CD4-positive, alpha-beta memory T cell (primary cell): Measurements from ENCODE around the gene GSC2. TPM values are rescaled to one million over a fixed set of nuclear protein-coding genes. Genes with fewer than 3 reads are reported as not detected.
"Not testable (repeated sequence)": the region's sequence is repeated elsewhere in the genome, so short reads cannot be mapped to it uniquely, and the experiment has no call there.

ENCODE experiments used
- CTCF ChIA-PET: fragments of 350-600 bp; sonication (Branson Sonifier 250); formaldehyde crosslinking; loops from one replicate; lab custom pipeline; 2021; ENCODE audit warnings: inconsistent platforms; ENCODE audit not compliant: partially characterized antibody; lab: Charles Lee
- POLR2A ChIA-PET: fragments of 350-600 bp; sonication (Branson Sonifier 250); formaldehyde crosslinking; loops from one replicate; lab custom pipeline; 2021; ENCODE audit not compliant: partially characterized antibody; lab: Charles Lee
- DNase-seq, 5 donors: peaks; one replicate each; pipeline versions ENCODE4 v3.0.0 to v3.0.0-alpha.2; 2020 to 2022; ENCODE audit warnings: mixed read lengths in 1 of 5
- H3K27ac ChIP-seq: one replicate; pipeline ENCODE4 v1.7.0; 2013; ENCODE audit warnings: low read depth, low read length
- H3K27me3 ChIP-seq: 2 replicates; pipeline ENCODE4 v1.7.0; 2013; ENCODE audit warnings: mild to moderate bottlenecking, low read length, moderate library complexity; ENCODE audit not compliant: insufficient read depth
- H3K36me3 ChIP-seq: 2 replicates; pipeline ENCODE4 v1.7.0; 2013; ENCODE audit warnings: mild to moderate bottlenecking, low read length, moderate library complexity; ENCODE audit not compliant: insufficient read depth
- H3K4me1 ChIP-seq: 2 replicates; pipeline ENCODE4 v1.7.0; 2013; ENCODE audit warnings: mild to moderate bottlenecking, low read length, moderate library complexity; ENCODE audit not compliant: insufficient read depth
- H3K4me3 ChIP-seq, 2 donors: one replicate each; pipeline ENCODE4 v1.7.0; 2013; ENCODE audit warnings: low read length in 2 of 2, mild to moderate bottlenecking in 1 of 2
- H3K9me3 ChIP-seq, 2 donors: one replicate each; pipeline ENCODE4 v1.7.0; 2013; ENCODE audit warnings: low read length in 2 of 2, control low read depth in 1 of 2; ENCODE audit not compliant: control insufficient read depth in 1 of 2
- H3K27ac Mint-ChIP-seq, 7 donors: one replicate each; pipeline ENCODE4 v1.8.0; 2020 to 2021; ENCODE audit warnings: mixed read lengths in 7 of 7, mild to moderate bottlenecking in 6 of 7, inconsistent platforms in 3 of 7, moderate library complexity in 3 of 7
- H3K27me3 Mint-ChIP-seq, 2 donors: one replicate each; pipeline ENCODE4 v1.8.0; 2020 to 2021; ENCODE audit warnings: mixed read lengths in 2 of 2
- H3K36me3 Mint-ChIP-seq, 2 donors: one replicate each; pipeline ENCODE4 v1.8.0; 2020 to 2021; ENCODE audit warnings: mixed read lengths in 2 of 2, inconsistent platforms in 1 of 2, mild to moderate bottlenecking in 1 of 2
- H3K4me1 Mint-ChIP-seq, 4 donors: one replicate each; pipeline ENCODE4 v1.8.0; 2020 to 2021; ENCODE audit warnings: mixed read lengths in 4 of 4, mild to moderate bottlenecking in 1 of 4
- H3K4me3 Mint-ChIP-seq, 8 donors: one replicate each; pipeline ENCODE4 v1.8.0; 2020 to 2021; ENCODE audit warnings: mixed read lengths in 8 of 8, mild to moderate bottlenecking in 7 of 8, moderate library complexity in 6 of 8, inconsistent platforms in 3 of 8
- H3K9me3 Mint-ChIP-seq, 8 donors: one replicate each; pipeline ENCODE4 v1.8.0; 2020 to 2021; ENCODE audit warnings: mixed read lengths in 8 of 8, mild to moderate bottlenecking in 5 of 8, inconsistent platforms in 3 of 8, moderate library complexity in 1 of 8
- intact Hi-C: fragments of 100-400 bp; cut with micrococcal nuclease; formaldehyde crosslinking; loops from one replicate; pipeline ENCODE4 v1.15.1; 2023
- polyA plus RNA-seq, 2 donors: library from polyadenylated mRNA; unstranded; fragments of 300-500 nt; fragmentation: Illumina TruSeq; gene quantifications; one replicate each; pipeline ENCODE4 v1.2.3, GENCODE V29; 2021
- total RNA-seq, 2 experiments: library from RNA; stranded (reverse); gene quantifications; one replicate each; pipeline ENCODE4 v1.2.3, GENCODE V29; 2021

GSC2 gene
- total and polyA plus RNA-seq, 4 experiments from 2014 or later, result not detected

GRCh38 chr22:19167106-19167869, 17.2 kb upstream of the GSC2 start:
- Mint-ChIP-seq H3K9me3 (peaks cover 0 to 3% (median 0%) of the 10 kb centered on the region in 8 donors), H3K27me3 (peaks cover 25 to 30% of the 10 kb centered on the region in 2 donors), H3K27ac (no peak overlapping the region), H3K4me3 (no peak overlapping the region), H3K36me3 (peaks cover 0 to 8% of the 10 kb centered on the region in 2 donors), H3K4me1 (peaks cover 9 to 35% (median 20%) of the 10 kb centered on the region in 4 donors)
- Histone ChIP-seq H3K4me1 (peaks cover 23% of the 10 kb centered on the region), H3K27ac (no peak overlapping the region), H3K36me3 (no peaks in the 10 kb centered on the region), H3K9me3 (no peaks in the 10 kb centered on the region), H3K4me3 (no peak overlapping the region), H3K27me3 (peaks cover 29% of the 10 kb centered on the region)
- ChIA-PET POLR2A (interaction anchor here (1.6 kb wide), 1 partner anchor 12 kb away, joined by 5 read pairs; the partner anchor contains the start of gene SLC25A1), CTCF (no interaction called here)
- intact Hi-C loops, result no loop called here
- no peak for DNase-seq

- Mint-ChIP-seq H3K9me3 (peaks cover 0 to 3% (median 0%) of the 10 kb centered on the region in 8 donors), H3K36me3 (peaks cover 0 to 6% of the 10 kb centered on the region in 2 donors), H3K4me3 (peak overlapping the region in 1 of 8 donors; percentile 52), H3K27ac (no peak overlapping the region), H3K27me3 (peaks cover 25 to 30% of the 10 kb centered on the region in 2 donors), H3K4me1 (peaks cover 7 to 30% (median 17%) of the 10 kb centered on the region in 4 donors)
- no peaks in the 10 kb centered on the region for H3K36me3 ChIP-seq
- ChIA-PET CTCF (no interaction called here), POLR2A (no interaction called here)
- H3K4me3 ChIP-seq, result no peak overlapping the region
- DNase-seq, result no peak
- peaks cover 19% of the 10 kb centered on the region for H3K4me1 ChIP-seq
- H3K27ac ChIP-seq, result no peak overlapping the region
- H3K27me3 ChIP-seq, result peaks cover 29% of the 10 kb centered on the region
- H3K9me3 ChIP-seq, result no peaks in the 10 kb centered on the region
- intact Hi-C loops, result no loop called here
Observed at GRCh38 chr22:19166421-19166820, 16.3 kb upstream of the GSC2 start.

DNA sequence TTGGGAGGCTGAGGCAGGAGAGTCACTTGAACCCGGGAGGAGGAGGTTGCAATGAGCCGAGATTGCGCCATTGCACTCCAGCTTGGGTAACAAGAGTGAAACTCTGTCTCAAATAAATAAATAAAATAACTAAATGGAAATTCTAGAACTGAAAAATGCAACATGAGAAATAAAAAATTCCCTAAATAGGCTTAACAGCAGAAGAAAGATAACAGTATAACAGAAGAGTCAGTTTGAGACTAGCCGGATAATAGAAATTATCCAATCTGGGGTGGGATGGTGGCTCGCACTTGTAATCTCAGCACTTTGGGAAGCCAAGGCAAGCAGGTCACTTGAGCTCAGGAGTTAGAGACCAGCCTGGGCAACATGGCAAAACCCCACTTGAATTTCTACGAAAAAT, 14.3 kb upstream of the GSC2 start:
- Mint-ChIP-seq H3K36me3 (no peaks in the 10 kb centered on the region), H3K27me3 (peaks cover 22 to 29% of the 10 kb centered on the region in 2 donors), H3K4me1 (peaks cover 0 to 13% (median 5%) of the 10 kb centered on the region in 4 donors), H3K4me3 (no peak overlapping the region), H3K9me3 (peaks cover 0 to 3% (median 0%) of the 10 kb centered on the region in 8 donors), H3K27ac (no peak overlapping the region)
- POLR2A ChIA-PET, result no interaction called here
- Histone ChIP-seq H3K4me3 (no peak overlapping the region), H3K27me3 (peaks cover 18% of the 10 kb centered on the region), H3K4me1 (peaks cover 3% of the 10 kb centered on the region), H3K27ac (no peak overlapping the region), H3K36me3 (no peaks in the 10 kb centered on the region), H3K9me3 (no peaks in the 10 kb centered on the region)
- CTCF ChIA-PET, result no interaction called here
- intact Hi-C loops, result no loop called here
- no peak for DNase-seq

GRCh38 chr22:19158649-19159048, 8.6 kb upstream of the GSC2 start:
- H3K27ac Mint-ChIP-seq, H3K4me1 ChIP-seq, H3K4me1 Mint-ChIP-seq, H3K4me3 Mint-ChIP-seq, H3K36me3 ChIP-seq, DNase-seq, H3K4me3 ChIP-seq, intact Hi-C loops, H3K36me3 Mint-ChIP-seq, H3K9me3 Mint-ChIP-seq, H3K27me3 ChIP-seq, H3K27ac ChIP-seq, H3K9me3 ChIP-seq: not testable (repeated sequence)
- POLR2A ChIA-PET, result interaction anchor here (0.6 kb wide), 1 partner anchor 20 kb away, joined by 3 read pairs; the partner anchor contains the start of gene SLC25A1
- CTCF ChIA-PET, result interaction anchor here (2.2 kb wide), 1 partner anchor 14 kb away, joined by 7 read pairs; the partner anchor contains the start of gene ESS2
- H3K27me3 Mint-ChIP-seq, result peaks cover 13 to 14% of the 10 kb centered on the region in 2 donors

DNA sequence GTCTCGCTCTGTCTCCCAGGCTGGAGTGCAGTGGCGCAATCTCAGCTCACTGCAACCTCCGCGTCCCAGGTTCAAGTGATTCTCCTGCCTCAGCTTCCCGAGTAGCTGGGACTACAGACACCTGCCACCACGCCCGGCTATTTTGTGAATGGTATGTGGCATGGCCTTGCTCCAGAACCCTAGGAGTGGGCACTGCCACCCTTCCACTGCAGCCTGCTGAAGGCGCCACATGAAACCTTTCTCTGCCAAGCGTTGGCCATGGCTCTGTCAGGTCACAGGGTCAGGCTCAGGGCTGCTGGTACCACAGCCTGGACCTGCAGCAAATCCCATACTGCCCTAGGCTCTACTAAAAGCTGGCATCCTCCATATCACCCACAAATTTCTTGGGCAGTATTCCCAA, 6.0 kb upstream of the GSC2 start:
- H3K36me3 ChIP-seq, H3K9me3 ChIP-seq, H3K27ac ChIP-seq, DNase-seq, H3K4me3 ChIP-seq, H3K4me3 Mint-ChIP-seq, H3K27ac Mint-ChIP-seq, intact Hi-C loops, H3K4me1 ChIP-seq, CTCF ChIA-PET, POLR2A ChIA-PET, H3K36me3 Mint-ChIP-seq: not testable (repeated sequence)
- Mint-ChIP-seq H3K4me1 (peaks cover 3 to 11% (median 7%) of the 10 kb centered on the region in 4 donors), H3K27me3 (peaks cover 30 to 32% of the 10 kb centered on the region in 2 donors), H3K9me3 (peaks cover 0 to 11% (median under 1%) of the 10 kb centered on the region in 8 donors)
- H3K27me3 ChIP-seq, result peaks cover 12% of the 10 kb centered on the region

DNA sequence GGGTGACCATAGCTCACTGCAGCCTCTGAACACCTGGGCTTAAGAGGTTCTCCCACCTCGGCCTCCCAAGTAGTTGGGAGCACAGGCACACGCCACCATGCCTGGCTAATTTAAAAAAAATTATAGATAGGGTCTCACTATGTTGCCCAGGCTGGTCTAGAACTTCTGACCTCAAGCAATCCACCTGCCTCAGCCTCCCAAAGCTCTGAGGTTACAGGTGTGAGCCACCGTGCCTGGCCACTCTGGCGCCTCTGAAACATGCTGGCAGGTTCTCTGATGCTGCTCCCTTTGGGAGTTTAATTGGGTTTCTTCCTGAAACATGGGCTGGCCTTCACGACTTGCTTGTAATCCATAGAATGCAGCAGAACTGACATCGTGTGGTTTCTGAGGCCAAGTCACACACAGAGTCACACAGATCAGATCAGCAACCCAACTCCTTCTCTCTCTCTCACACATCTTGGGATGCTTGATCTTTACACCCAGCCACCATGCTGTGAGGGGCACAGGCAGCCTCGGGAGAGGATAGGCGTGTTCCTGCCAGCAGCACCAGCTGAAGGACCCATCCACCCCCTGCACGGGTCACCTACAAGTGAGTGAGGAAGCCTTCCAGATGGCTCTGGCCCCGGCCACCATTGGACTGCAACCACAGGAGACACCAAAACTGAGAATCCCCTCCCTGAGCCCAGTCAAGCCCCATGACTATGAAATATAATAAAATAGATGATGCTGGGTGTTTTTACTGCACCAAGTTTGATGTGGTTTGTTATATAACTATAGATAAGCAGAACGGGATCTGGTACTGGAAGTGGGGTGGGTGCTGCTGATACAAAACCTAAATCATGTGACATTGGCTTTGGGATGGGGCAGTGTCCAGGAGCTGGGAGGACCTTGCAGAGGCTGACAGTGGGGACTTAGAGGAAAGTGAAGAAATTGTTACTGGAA, 3.1 kb upstream of the GSC2 start:
- ChIA-PET CTCF (interaction anchor here (1.8 to 2.2 kb wide), 2 partner anchors 8 to 477 kb away, joined by 5 to 7 read pairs; partner anchors contain the start of gene ESS2), POLR2A (no interaction called here)
- H3K27ac Mint-ChIP-seq, result no peak overlapping the region

More for the DNA sequence above, 3.1 kb upstream of the GSC2 start:
- H3K36me3 Mint-ChIP-seq, result no peaks in the 10 kb centered on the region
- no peaks in the 10 kb centered on the region for H3K9me3 ChIP-seq
- intact Hi-C loops, result no loop called here
- H3K36me3 ChIP-seq, result no peaks in the 10 kb centered on the region
- peaks cover 0 to 11% (median under 1%) of the 10 kb centered on the region in 8 donors for H3K9me3 Mint-ChIP-seq
- H3K4me1 Mint-ChIP-seq, result peaks cover 5 to 18% (median 11%) of the 10 kb centered on the region in 4 donors
- H3K4me3 Mint-ChIP-seq, result peak overlapping the region in 1 of 8 donors; percentile 27
- no peak overlapping the region for H3K27ac ChIP-seq
- peaks cover 29 to 35% of the 10 kb centered on the region in 2 donors for H3K27me3 Mint-ChIP-seq
- no peak overlapping the region for H3K4me3 ChIP-seq
- peaks cover 23% of the 10 kb centered on the region for H3K27me3 ChIP-seq
- H3K4me1 ChIP-seq, result no peaks in the 10 kb centered on the region
- DNase-seq, result no peak
